Right atrium auricular region (tissue), 2 donors: Measurements from ENCODE around the gene MRTFA. TPM values are rescaled to one million over a fixed set of nuclear protein-coding genes. Genes with fewer than 3 reads are reported as not detected.

Experiments
- DNase-seq: peaks from one replicate; pipeline ENCODE4 v3.0.0-alpha.2; 2019; ENCODE audit warnings: low spot score
- H3K27ac ChIP-seq, 2 donors: fragments of 200-600 bp; sonication (generic); 1 replicate in 1 of 2; 2 replicates in 1 of 2; pipeline ENCODE4 v1.5.1; 2016 to 2019
- H3K27me3 ChIP-seq, 2 donors: fragments of 200-600 bp; sonication (generic); one replicate each; pipeline versions ENCODE4 v1.5.1 to v1.6.0; 2017 to 2019
- H3K36me3 ChIP-seq: fragments of 200-600 bp; sonication (generic); one replicate; pipeline ENCODE4 v1.5.1; 2016
- H3K4me1 ChIP-seq, 2 donors: fragments of 200-600 bp; sonication (generic); one replicate each; pipeline versions ENCODE4 v1.5.1 to v1.6.0; 2017 to 2019
- H3K4me3 ChIP-seq, 2 donors: fragments of 200-600 bp; sonication (generic); 1 replicate in 1 of 2; 2 replicates in 1 of 2; pipeline ENCODE4 v1.5.1; 2017 to 2019; ENCODE audit warnings: mild to moderate bottlenecking in 1 of 2, moderate library complexity in 1 of 2
- H3K9me3 ChIP-seq, 2 donors: fragments of 200-600 bp; sonication (generic); one replicate each; pipeline ENCODE4 v1.5.1; 2019
- CTCF ChIP-seq, 2 donors: fragments of 200-600 bp; sonication (generic); IDR thresholded peaks; one replicate each; pipeline ENCODE4 v1.5.1; 2019; ENCODE audit warnings: antibody characterized with exemption in 2 of 2
- total RNA-seq, 2 donors: library from RNA; depleted of rRNA; stranded (reverse); fragments of >200 nt; gene quantifications; one replicate each; pipeline ENCODE4 v1.1.0, GENCODE V29; 2016

The MRTFA gene
- total RNA-seq, 2 donors from 2014 or later, result 45.8 to 55.2 TPM

GRCh38 chr22:40597526-40598430, 38.7 kb downstream of the MRTFA start:
- TF ChIP-seq CTCF (IDR thresholded peaks at IDR 0.05), result no peak
- DNase-seq, result no peak
- Histone ChIP-seq H3K4me3 (no peak overlapping the region), H3K36me3 (no peaks in the 10 kb centered on the region), H3K9me3 (no peaks in the 10 kb centered on the region), H3K4me1 (peaks cover 0 to 74% of the 10 kb centered on the region in 2 donors), H3K27me3 (no peaks in the 10 kb centered on the region), H3K27ac (no peak overlapping the region)

- Histone ChIP-seq H3K27ac (peak overlapping the region in 1 of 2 donors; percentile 44), H3K36me3 (no peaks in the 10 kb centered on the region), H3K9me3 (no peaks in the 10 kb centered on the region), H3K27me3 (no peaks in the 10 kb centered on the region), H3K4me1 (peaks cover 0 to 60% of the 10 kb centered on the region in 2 donors), H3K4me3 (no peak overlapping the region)
- no peak for TF ChIP-seq CTCF (IDR thresholded peaks at IDR 0.05)
- DNase-seq, result no peak
These were observed 40.9 kb downstream of the MRTFA start for GRCh38 chr22:40595497-40596234.

- no peaks in the 10 kb centered on the region for H3K36me3 ChIP-seq
- no peak for TF ChIP-seq CTCF (IDR thresholded peaks at IDR 0.05)
- H3K27ac ChIP-seq, result no peak overlapping the region
- no peaks in the 10 kb centered on the region for H3K27me3 ChIP-seq
- no peak overlapping the region for H3K4me3 ChIP-seq
- peaks cover 0 to 57% of the 10 kb centered on the region in 2 donors for H3K4me1 ChIP-seq
- no peaks in the 10 kb centered on the region for H3K9me3 ChIP-seq
- no peak for DNase-seq
These were observed 41.6 kb downstream of the MRTFA start for GRCh38 chr22:40594924-40595323.

GRCh38 chr22:40594346-40594745, 42.2 kb downstream of the MRTFA start:
- no peaks in the 10 kb centered on the region for H3K27me3 ChIP-seq
- H3K4me1 ChIP-seq, result peaks cover 0 to 55% of the 10 kb centered on the region in 2 donors
- TF ChIP-seq CTCF (IDR thresholded peaks at IDR 0.05), result no peak
- no peak overlapping the region for H3K27ac ChIP-seq
- H3K36me3 ChIP-seq, result no peaks in the 10 kb centered on the region
- no peak overlapping the region for H3K4me3 ChIP-seq
- DNase-seq, result no peak
- no peaks in the 10 kb centered on the region for H3K9me3 ChIP-seq

- DNase-seq, result no peak
- no peak overlapping the region for H3K27ac ChIP-seq
These were observed 42.9 kb downstream of the MRTFA start for GRCh38 chr22:40593460-40594273.

More at GRCh38 chr22:40593460-40594273, 42.9 kb downstream of the MRTFA start:
- Histone ChIP-seq H3K27me3 (no peaks in the 10 kb centered on the region), H3K4me1 (peaks cover 0 to 54% of the 10 kb centered on the region in 2 donors), H3K36me3 (no peaks in the 10 kb centered on the region), H3K9me3 (no peaks in the 10 kb centered on the region), H3K4me3 (no peak overlapping the region)
- no peak for TF ChIP-seq CTCF (IDR thresholded peaks at IDR 0.05)
